HepG2 (cell line): Measurements from ENCODE around the gene INO80B. TPM values are rescaled to one million over a fixed set of nuclear protein-coding genes. Genes with fewer than 3 reads are reported as not detected.

ENCODE experiments used
- DZIP1 ChIP-seq: sonication (generic); formaldehyde crosslinking; IDR thresholded peaks from 2 replicates; pipeline ENCODE4 v1.5.0; 2020; ENCODE audit warnings: mild to moderate bottlenecking, missing genetic modification reagents
- KLF15 ChIP-seq: sonication (generic); formaldehyde crosslinking; IDR thresholded peaks from 2 replicates; pipeline ENCODE4 v1.8.1; 2023; ENCODE audit warnings: borderline replicate concordance, mild to moderate bottlenecking, inconsistent platforms, missing genetic modification reagents, mixed read lengths
- NR3C1 ChIP-seq: sonication (generic); formaldehyde crosslinking; IDR thresholded peaks from 2 replicates; pipeline ENCODE4 v1.4.0; 2020; ENCODE audit warnings: missing genetic modification reagents
- NRL ChIP-seq: sonication (generic); formaldehyde crosslinking; IDR thresholded peaks from 2 replicates; pipeline ENCODE4 v1.5.0; 2020; ENCODE audit warnings: missing genetic modification reagents, mild to moderate bottlenecking, moderate library complexity, borderline replicate concordance
- SRF ChIP-seq: IDR thresholded peaks from 2 replicates; pipeline ENCODE4 v1.6.1; 2011; ENCODE audit warnings: mild to moderate bottlenecking, low read depth, low read length, moderate library complexity
- TFDP2 ChIP-seq: sonication (generic); formaldehyde crosslinking; IDR thresholded peaks from 2 replicates; pipeline ENCODE4 v1.4.0; 2020; ENCODE audit warnings: missing genetic modification reagents
- ZBED4 ChIP-seq: sonication (generic); formaldehyde crosslinking; IDR thresholded peaks from 2 replicates; pipeline ENCODE4 v1.4.0; 2020; ENCODE audit warnings: missing genetic modification reagents, borderline replicate concordance
- ZKSCAN1 ChIP-seq: fragments of 150-350 bp; IDR thresholded peaks from 2 replicates; pipeline ENCODE4 v1.6.1; 2014; ENCODE audit warnings: low read length
- ZNF276 ChIP-seq: sonication (generic); formaldehyde crosslinking; IDR thresholded peaks from 2 replicates; pipeline ENCODE4 v1.4.0; 2020; ENCODE audit warnings: mild to moderate bottlenecking, low read depth, missing genetic modification reagents
- ZNF710 ChIP-seq: sonication (generic); formaldehyde crosslinking; IDR thresholded peaks from 2 replicates; pipeline ENCODE4 v1.5.0; 2020; ENCODE audit warnings: mild to moderate bottlenecking, missing genetic modification reagents, borderline replicate concordance
- polyA plus RNA-seq, 8 experiments: library from polyadenylated mRNA; depleted of rRNA in 3 of 8; stranded (reverse) in 7 of 8; unstranded in 1 of 8; fragments of >200 nt; fragmentation: Illumina TruSeq in 4 of 8; extraction: Trizol in 4 of 8; gene quantifications; 2 replicates each; pipeline versions ENCODE4 v1.2.1 to v1.2.3, GENCODE V29; 2011 to 2016; ENCODE audit warnings: low read depth in 4 of 8, missing spikeins in 1 of 8, mixed read lengths in 1 of 8; ENCODE audit not compliant: insufficient read depth in 1 of 8
- total RNA-seq, 5 experiments: library from RNA; depleted of rRNA; stranded (reverse); fragments of >200 nt; fragmentation: Illumina TruSeq; extraction: Trizol; gene quantifications; 2 replicates each; pipeline ENCODE4 v1.2.3, GENCODE V29; 2016; ENCODE audit warnings: low read depth in 1 of 5

INO80B gene
- total and polyA plus RNA-seq, 2 of the 13 experiments (the other 11 are each of a cell fraction or from before 2014, with no cell fraction given), result 6.2 to 14.5 TPM

GRCh38 chr2:74440378-74441169, 14.3 kb upstream of the INO80B start (continued):
- TF ChIP-seq ZBED4 (CRISPR knock-in tag), result peak; percentile 92; the same call in 1 of the 2 replicates
- TF ChIP-seq DZIP1 (CRISPR knock-in tag), result no peak
- peak; percentile 82 for TF ChIP-seq KLF15
- no peak for TF ChIP-seq NR3C1
- peak; percentile 86 for TF ChIP-seq ZNF710 (CRISPR knock-in tag)
- TF ChIP-seq SRF, result no peak
- TF ChIP-seq NRL (CRISPR knock-in tag), result peak; percentile 78
- TF ChIP-seq ZNF276 (CRISPR knock-in tag), result peak; percentile 87
- peak; percentile 69 for TF ChIP-seq TFDP2
- no peak for TF ChIP-seq ZKSCAN1
